Measurements from ENCODE around the gene LRSAM1.

The LRSAM1 gene

GRCh38 chr9:127474592-127474991, 23.3 kb downstream of the LRSAM1 start:
- H3K36me3 ChIP-seq (ENCODE audit: insufficient read depth, low read length) = no peaks in the 10 kb centered on the region; the same call in 1 of the 2 replicates
- no peak overlapping the region for H3K27ac ChIP-seq
- TF ChIP-seq FOXP2 (optimal IDR thresholded peaks at IDR 0.05; ENCODE audit: control extremely low read depth, extremely low read length, insufficient read depth) (no peak), POLR2AphosphoS5 (IDR thresholded peaks at IDR 0.05; ENCODE audit: borderline replicate concordance, low read depth, low read length) (no peak), EZH2 (IDR thresholded peaks at IDR 0.05) (no peak)
- H3K9me3 ChIP-seq (ENCODE audit: low read depth, low read length) = no peaks in the 10 kb centered on the region
- DNase-seq (ENCODE audit: low read depth, low spot score) = no peak
- H3K9ac ChIP-seq (ENCODE audit: insufficient read length) = no peak overlapping the region
- no peak overlapping the region for H3K4me3 ChIP-seq

- no peaks in the 10 kb centered on the region; the same call in 1 of the 2 replicates for H3K36me3 ChIP-seq (ENCODE audit: insufficient read depth, low read length)
These were observed 28.3 kb downstream of the LRSAM1 start for GRCh38 chr9:127479507-127480081.

GRCh38 chr9:127482662-127483061, 31.4 kb downstream of the LRSAM1 start:
- Histone ChIP-seq H3K9ac (ENCODE audit: insufficient read length) (no peak overlapping the region), H3K27ac (no peak overlapping the region), H3K4me3 (no peak overlapping the region), H3K9me3 (ENCODE audit: low read depth, low read length) (no peaks in the 10 kb centered on the region), H3K36me3 (ENCODE audit: insufficient read depth, low read length) (no peaks in the 10 kb centered on the region; the same call in 1 of the 2 replicates)
- no peak for DNase-seq (ENCODE audit: low read depth, low spot score)
- TF ChIP-seq FOXP2 (optimal IDR thresholded peaks at IDR 0.05; ENCODE audit: control extremely low read depth, extremely low read length, insufficient read depth) = no peak

More at GRCh38 chr9:127479507-127480081, 28.3 kb downstream of the LRSAM1 start:
- Histone ChIP-seq H3K27ac (no peak overlapping the region), H3K9ac (ENCODE audit: insufficient read length) (no peak overlapping the region), H3K4me3 (no peak overlapping the region), H3K9me3 (ENCODE audit: low read depth, low read length) (no peaks in the 10 kb centered on the region)
- DNase-seq (ENCODE audit: low read depth, low spot score) = no peak
- no peak for TF ChIP-seq POLR2AphosphoS5 (IDR thresholded peaks at IDR 0.05; ENCODE audit: borderline replicate concordance, low read depth, low read length)
- TF ChIP-seq EZH2 (IDR thresholded peaks at IDR 0.05) = no peak
- TF ChIP-seq FOXP2 (optimal IDR thresholded peaks at IDR 0.05; ENCODE audit: control extremely low read depth, extremely low read length, insufficient read depth) = no peak

- no peak for TF ChIP-seq POLR2AphosphoS5 (IDR thresholded peaks at IDR 0.05; ENCODE audit: borderline replicate concordance, low read depth, low read length)
- TF ChIP-seq FOXP2 (optimal IDR thresholded peaks at IDR 0.05; ENCODE audit: control extremely low read depth, extremely low read length, insufficient read depth) = no peak
- no peak for TF ChIP-seq EZH2 (IDR thresholded peaks at IDR 0.05)
- Histone ChIP-seq H3K27ac (peak overlapping the region; percentile 67; the same call in 1 of the 2 replicates), H3K4me3 (no peak overlapping the region; the same call in 1 of the 2 replicates), H3K36me3 (ENCODE audit: insufficient read depth, low read length) (no peaks in the 10 kb centered on the region), H3K9ac (ENCODE audit: insufficient read length) (no peak overlapping the region), H3K9me3 (ENCODE audit: low read depth, low read length) (no peaks in the 10 kb centered on the region)
- DNase-seq (ENCODE audit: low read depth, low spot score) = peak; percentile 32
These were observed 34.7 kb downstream of the LRSAM1 start for GRCh38 chr9:127485995-127486394.

GRCh38 chr9:127488946-127489345, 37.6 kb downstream of the LRSAM1 start:
- H3K4me3 ChIP-seq = no peak overlapping the region
- H3K36me3 ChIP-seq (ENCODE audit: insufficient read depth, low read length) = no peaks in the 10 kb centered on the region
- no peak overlapping the region for H3K27ac ChIP-seq
- TF ChIP-seq POLR2AphosphoS5 (IDR thresholded peaks at IDR 0.05; ENCODE audit: borderline replicate concordance, low read depth, low read length) (no peak), EZH2 (IDR thresholded peaks at IDR 0.05) (no peak), FOXP2 (optimal IDR thresholded peaks at IDR 0.05; ENCODE audit: control extremely low read depth, extremely low read length, insufficient read depth) (no peak)
- no peak for DNase-seq (ENCODE audit: low read depth, low spot score)
- H3K9me3 ChIP-seq (ENCODE audit: low read depth, low read length) = no peaks in the 10 kb centered on the region
- H3K9ac ChIP-seq (ENCODE audit: insufficient read length) = no peak overlapping the region

GRCh38 chr9:127489471-127490115, 38.3 kb downstream of the LRSAM1 start:
- TF ChIP-seq EZH2 (IDR thresholded peaks at IDR 0.05) = no peak
- no peak for TF ChIP-seq POLR2AphosphoS5 (IDR thresholded peaks at IDR 0.05; ENCODE audit: borderline replicate concordance, low read depth, low read length)
- no peak for TF ChIP-seq FOXP2 (optimal IDR thresholded peaks at IDR 0.05; ENCODE audit: control extremely low read depth, extremely low read length, insufficient read depth)
- H3K36me3 ChIP-seq (ENCODE audit: insufficient read depth, low read length) = no peaks in the 10 kb centered on the region
- no peak overlapping the region for H3K4me3 ChIP-seq
- H3K9me3 ChIP-seq (ENCODE audit: low read depth, low read length) = no peaks in the 10 kb centered on the region
- no peak for DNase-seq (ENCODE audit: low read depth, low spot score)
- H3K27ac ChIP-seq = no peak overlapping the region
- H3K9ac ChIP-seq (ENCODE audit: insufficient read length) = no peak overlapping the region

DNA sequence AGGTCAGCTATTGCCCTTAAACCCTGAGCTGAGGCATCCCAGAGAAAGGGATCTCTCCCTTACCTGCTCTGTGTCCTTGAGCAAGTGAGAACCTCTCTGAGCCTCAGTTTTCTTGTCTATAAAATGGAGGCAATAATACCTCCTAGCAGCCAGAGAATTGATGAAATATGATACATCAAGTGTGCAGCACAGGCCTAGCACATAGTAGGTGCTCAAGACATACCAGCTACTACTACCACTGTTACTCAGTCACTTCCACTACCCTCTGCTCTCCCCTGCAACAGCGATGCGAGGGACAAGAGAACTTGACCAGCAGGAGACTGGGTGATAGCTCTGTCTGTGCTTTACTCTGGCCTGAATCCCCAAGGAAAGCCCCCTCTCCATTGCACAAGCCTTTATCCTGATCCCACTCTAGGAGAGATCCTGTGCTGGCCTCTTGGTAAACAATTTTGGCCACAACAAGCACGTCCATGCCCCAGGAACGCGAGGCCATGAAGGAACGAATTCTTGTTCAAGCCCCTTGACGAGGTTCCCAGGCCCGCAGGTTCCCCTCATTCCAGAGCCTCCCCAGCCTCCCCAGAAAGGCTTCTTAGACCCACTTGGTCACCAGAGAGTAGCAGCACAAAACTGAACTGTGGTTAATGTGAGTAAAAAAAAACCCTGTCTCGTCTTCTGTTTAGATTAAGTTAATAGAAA, 39.4 kb downstream of the LRSAM1 start:
- H3K27ac ChIP-seq = no peak overlapping the region
- no peak overlapping the region for H3K4me3 ChIP-seq
- no peaks in the 10 kb centered on the region for H3K36me3 ChIP-seq (ENCODE audit: insufficient read depth, low read length)
- no peak for DNase-seq (ENCODE audit: low read depth, low spot score)
- H3K9ac ChIP-seq (ENCODE audit: insufficient read length) = no peak overlapping the region
- TF ChIP-seq FOXP2 (optimal IDR thresholded peaks at IDR 0.05; ENCODE audit: control extremely low read depth, extremely low read length, insufficient read depth) (no peak), EZH2 (IDR thresholded peaks at IDR 0.05) (no peak), POLR2AphosphoS5 (IDR thresholded peaks at IDR 0.05; ENCODE audit: borderline replicate concordance, low read depth, low read length) (no peak)
- no peaks in the 10 kb centered on the region for H3K9me3 ChIP-seq (ENCODE audit: low read depth, low read length)

DNA sequence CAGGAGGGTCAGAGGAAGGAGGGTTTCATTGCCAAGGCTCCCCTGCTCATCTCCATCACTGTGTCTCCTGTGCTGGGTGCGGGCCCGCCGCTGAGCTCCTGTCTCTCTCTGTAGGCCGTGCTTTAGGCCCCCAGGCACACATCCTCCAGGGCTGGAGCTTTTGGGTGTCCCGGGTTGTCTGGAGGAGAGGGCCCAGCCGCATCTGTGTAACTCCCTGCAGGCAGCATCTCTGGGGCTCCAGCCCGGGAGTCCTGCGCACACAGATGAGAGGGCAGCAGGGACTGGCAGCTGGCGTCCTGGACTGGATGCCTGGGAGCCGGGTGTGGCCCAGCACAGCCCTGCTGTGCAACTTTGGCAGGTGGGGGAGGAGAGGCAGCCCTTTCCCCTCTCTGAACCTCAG, 40.2 kb downstream of the LRSAM1 start:
- no peak overlapping the region for H3K4me3 ChIP-seq
- H3K9me3 ChIP-seq (ENCODE audit: low read depth, low read length) = no peaks in the 10 kb centered on the region
- H3K36me3 ChIP-seq (ENCODE audit: insufficient read depth, low read length) = no peaks in the 10 kb centered on the region
- no peak overlapping the region for H3K27ac ChIP-seq
- no peak for DNase-seq (ENCODE audit: low read depth, low spot score)
- TF ChIP-seq EZH2 (IDR thresholded peaks at IDR 0.05) (no peak), FOXP2 (optimal IDR thresholded peaks at IDR 0.05; ENCODE audit: control extremely low read depth, extremely low read length, insufficient read depth) (no peak), POLR2AphosphoS5 (IDR thresholded peaks at IDR 0.05; ENCODE audit: borderline replicate concordance, low read depth, low read length) (no peak)
- no peak overlapping the region for H3K9ac ChIP-seq (ENCODE audit: insufficient read length)

Data from SK-N-MC (cell line).